GM10266 (cell line): ENCODE measurements around the gene HORMAD2.

Source experiments
- DNase-seq: peaks from one replicate; pipeline ENCODE4 v3.0.0; 2012; ENCODE audit errors: extremely low spot score
- CTCF ChIP-seq: IDR thresholded peaks from 2 replicates; pipeline ENCODE4 v1.5.1; 2012; ENCODE audit warnings: mild to moderate bottlenecking, low read depth; ENCODE audit not compliant: control insufficient read depth, insufficient read depth; ENCODE audit errors: missing control alignments

HORMAD2 gene

DNA sequence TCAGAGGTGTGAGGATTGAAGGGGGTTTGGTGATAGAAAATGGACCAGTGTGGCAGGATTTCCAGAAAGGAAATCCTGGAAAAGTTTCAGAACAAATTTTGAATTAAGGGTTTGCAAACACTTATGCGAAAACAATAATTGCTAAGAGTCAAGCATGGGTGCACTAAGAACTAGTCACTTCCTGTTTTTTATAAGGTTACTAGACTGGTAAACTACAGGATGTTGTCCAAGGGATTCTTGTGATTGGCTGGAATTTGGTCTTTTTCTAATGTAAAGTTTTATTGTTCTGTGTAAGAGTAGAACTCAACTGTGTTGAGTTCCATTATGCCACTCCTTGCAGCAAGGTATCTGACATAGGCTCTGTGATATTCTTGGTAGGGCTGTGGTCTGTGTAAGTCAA lies 112.2 kb downstream of the HORMAD2 start:
- TF ChIP-seq CTCF: no peak
- no peak for DNase-seq

GRCh38 chr22:30193031-30193775 lies 112.9 kb downstream of the HORMAD2 start:
- TF ChIP-seq CTCF: no peak

DNA sequence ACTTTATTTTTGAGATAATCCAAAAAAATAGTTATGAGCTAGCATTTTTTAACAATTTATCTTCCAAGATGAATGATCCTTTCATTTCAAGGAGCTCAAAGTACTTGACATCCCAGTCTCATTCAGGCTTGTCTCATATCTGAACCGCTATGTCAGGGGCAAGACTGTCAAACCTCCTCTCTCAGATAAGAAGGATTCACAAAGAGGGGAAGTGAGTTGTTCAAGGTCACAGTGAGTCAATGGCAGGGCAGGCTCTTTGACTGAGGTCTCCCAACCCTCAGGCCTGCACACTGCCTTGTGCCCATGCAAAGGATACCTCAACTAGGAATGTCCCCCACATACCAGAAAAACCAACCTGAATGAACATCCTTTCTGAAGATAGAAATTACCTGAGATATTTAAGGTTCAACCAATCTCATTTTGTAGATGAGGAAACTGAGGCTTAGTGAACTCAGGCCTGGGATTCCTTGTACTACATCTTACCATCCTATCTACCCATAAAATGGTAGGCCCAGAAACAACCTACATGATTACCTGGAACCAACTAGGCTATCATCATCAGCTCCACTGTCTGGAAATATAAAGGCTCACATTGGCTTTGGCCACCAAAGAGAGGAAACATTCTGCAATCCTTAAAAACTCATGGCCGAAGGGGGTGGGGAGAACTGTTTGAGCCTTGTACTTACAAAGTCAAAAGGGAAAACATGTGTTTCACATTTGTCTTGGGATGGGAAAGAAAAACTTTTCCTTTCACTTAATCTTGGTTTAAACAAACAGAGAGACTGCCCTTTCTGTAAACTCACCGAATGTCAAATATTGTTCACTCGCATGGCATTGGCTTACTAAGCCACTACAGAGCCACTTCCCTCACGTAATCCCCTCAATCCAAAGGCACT lies 115.2 kb downstream of the HORMAD2 start:
- DNase-seq: no peak
- TF ChIP-seq CTCF: no peak

More at GRCh38 chr22:30193031-30193775, 112.9 kb downstream of the HORMAD2 start:
- no peak for DNase-seq

GRCh38 chr22:30196141-30196879 lies 116.0 kb downstream of the HORMAD2 start:
- TF ChIP-seq CTCF: no peak
- peak; percentile 54 for DNase-seq

DNA sequence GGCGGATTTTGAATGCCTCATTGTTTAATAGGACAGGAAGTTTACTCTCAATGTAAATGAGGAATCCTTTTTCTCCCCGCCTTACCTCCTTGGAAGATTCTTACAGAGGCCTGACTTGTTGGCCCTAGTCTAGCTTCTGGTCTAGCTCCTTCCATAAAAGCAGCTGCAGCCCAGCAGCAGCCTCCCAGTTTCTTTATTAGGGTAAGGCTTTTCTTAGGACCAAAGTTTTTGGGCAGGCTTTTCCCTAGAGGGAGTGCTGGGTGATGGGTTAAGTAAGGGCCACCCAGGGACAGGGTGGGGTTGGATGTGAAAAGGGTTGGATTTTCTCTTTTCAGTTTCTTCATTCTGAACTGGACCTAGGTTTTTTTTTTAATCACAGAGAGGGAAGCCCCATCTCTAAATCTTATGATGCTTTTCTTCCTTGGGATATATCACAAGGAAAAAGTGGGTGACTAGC lies 116.6 kb downstream of the HORMAD2 start:
- TF ChIP-seq CTCF: no peak
- no peak for DNase-seq

DNA sequence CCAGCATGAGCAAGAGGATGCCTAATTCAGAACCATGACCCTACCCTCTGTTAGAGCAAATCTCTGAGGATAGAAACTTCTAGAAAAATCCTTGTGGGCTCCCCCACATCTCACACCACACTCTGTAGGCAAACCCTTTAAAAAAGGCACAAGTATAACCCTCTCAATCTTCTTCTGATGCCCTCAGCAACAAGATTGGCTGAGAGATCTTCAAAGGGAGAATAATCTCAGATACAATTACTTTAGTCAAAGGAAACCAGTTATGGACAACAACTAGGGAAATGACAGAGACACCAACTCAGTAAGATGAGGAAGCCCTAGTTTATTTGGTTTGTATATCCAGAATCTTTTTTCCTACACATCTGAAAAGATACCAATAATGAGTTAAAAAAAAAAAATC lies 117.1 kb downstream of the HORMAD2 start:
- no peak for TF ChIP-seq CTCF
- DNase-seq: no peak
